ENCODE data around the gene CCDC192.
A peak's percentile ranks its signal among the peaks of the same experiment; 100 is the strongest.

The CCDC192 gene

DNA sequence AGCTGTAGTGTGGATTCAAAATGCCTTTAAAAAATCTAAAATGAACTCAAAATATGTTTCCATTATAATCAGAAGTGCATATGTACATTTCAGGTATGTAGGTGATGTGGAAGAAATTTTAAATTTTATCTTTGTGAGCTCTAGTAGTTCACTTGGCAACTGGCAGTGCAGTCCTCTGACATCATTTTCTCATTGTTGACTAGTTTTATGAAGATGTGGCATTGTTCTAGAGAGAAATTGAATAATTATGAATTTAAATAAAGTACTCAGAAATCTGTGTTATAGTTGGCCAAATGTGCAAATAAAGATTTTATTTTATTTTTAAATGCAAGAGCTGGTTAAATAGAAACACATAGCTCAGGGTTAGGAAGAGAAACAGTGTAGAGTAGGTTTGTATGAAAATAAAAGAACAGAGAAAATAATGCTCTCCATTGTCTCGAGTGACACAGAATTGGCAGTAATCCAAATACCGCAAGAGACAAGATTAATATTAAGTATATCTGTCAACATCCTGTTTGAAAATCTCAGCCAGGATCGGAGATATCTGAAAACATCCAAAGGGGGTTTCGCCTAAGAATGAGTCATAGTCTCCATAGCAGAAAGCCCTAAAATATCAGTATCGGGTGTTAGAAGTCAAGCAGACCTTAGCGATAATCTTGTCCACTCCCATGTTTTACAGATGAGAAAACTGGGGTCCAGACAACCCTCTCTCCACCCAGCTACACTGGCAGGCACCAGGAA lies 189.4 kb downstream of the CCDC192 start:
- no peak for DNase-seq

DNA sequence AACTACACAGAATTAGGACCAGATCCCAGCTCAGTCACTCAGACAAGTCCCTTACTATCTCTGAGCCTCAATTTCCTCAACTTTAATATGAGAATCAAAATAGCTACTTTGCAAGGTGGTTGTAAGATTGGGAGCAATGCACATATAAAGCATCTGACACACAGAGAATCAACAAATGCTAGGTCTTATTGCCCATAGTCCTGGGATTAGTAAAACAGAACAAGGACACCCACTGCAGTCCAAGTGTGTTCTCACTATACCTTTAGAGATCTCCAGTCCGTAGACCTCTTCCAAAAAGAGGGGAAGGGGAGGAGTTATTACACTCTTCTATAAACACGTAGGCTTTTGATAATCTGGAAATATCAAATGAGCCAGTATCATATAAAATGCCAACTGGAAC lies 190.0 kb downstream of the CCDC192 start:
- DNase-seq, result no peak

DNA sequence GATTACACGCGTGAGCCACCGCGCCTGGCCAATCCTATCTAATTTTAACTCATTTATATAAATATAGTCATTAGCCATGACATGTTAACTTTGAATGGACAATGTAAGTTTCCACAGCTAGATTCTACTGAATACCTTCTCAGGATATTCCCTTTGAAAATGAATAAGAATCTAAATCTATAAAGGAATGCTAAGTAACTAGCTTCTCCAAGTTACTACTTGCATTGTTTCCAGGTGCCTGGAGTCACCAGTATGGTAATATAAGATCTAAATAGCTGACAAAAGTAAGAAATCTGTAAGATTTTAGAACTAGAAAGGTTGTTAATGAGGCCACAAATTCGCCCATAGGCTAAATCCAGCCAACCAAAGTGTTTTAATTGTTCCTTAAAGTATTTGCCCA lies 191.3 kb downstream of the CCDC192 start:
- no peak for DNase-seq

DNA sequence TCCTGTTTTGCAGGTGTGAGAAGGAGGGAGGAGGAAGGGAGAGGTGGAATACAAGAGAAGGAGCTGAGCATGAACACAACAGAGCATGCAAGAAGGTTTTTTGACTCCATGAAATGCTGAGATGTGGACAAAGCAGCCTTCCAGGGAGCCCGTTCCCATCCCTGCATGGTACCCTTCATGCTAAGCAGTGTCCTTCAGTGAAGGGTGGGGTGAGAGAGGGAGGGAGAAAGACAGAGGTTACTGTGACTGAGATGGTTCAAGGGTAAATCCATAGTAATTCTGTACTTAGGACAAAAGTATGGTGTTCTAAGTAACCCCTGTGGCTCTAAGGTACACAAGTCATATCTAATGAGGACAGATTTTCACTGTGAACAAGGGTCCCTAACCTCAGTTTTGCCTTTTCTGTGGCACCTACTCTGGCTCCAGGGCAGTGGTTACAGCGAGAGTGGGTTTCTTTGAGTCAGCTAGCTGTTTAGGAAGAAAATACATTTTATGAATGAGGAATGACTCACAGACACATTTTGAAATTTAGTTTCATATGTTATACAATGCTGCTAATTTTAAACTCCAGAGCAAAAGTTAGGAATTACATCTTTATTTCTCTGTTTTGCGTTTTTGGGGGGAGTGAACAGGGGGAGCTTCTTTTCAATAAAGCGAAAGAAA lies 195.5 kb downstream of the CCDC192 start:
- DNase-seq, result peak; percentile 29 to 42

DNA sequence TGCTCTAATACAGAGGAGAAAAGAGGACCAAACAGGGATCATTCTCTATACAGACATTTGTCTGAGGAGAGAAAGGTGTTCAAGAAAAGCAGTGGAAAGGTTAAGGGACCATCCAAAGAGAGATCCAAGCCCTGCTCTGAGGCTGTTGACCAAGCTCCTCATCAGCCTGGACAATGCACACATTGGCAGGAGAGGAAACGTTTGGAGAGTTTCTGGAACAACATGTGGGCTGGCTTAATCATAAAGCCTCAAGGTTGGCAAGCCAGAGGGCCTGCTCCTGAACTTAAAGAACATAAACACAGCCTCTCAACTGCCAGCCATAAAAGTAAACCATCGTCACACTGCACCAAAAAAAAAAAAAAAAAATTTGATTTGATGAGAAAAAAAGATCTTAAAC lies 196.0 kb downstream of the CCDC192 start:
- DNase-seq, result no peak

DNA sequence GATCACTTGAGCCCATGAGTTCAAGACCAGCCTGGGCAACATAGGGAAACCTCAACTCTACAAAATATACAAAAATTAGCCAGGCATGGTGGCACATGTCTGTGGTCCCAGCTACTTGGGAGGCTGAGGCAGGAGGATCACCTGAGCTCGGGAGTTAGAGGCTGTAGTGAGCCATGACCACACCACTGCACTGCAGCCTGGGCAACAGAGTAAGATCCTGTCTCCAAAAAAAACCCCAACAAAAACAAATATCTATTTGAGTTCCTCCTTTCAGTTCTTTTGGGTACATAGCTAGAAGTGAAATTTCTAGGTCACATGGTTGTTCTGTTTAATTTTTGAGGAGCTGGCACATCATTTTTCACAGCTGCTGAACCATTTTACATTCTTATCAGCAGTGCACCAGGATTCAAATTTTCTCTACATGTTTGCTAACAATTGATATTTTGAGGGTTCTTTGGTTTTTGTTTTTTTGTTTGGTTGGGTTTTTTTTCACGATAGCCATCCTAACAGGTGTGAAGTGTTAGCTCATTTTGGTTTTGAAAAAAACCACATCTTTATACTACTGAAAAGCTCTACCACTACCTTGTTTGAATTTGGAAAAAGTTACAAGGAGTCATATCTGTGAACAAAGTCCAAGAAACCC lies 203.5 kb downstream of the CCDC192 start:
- no peak for DNase-seq

DNA sequence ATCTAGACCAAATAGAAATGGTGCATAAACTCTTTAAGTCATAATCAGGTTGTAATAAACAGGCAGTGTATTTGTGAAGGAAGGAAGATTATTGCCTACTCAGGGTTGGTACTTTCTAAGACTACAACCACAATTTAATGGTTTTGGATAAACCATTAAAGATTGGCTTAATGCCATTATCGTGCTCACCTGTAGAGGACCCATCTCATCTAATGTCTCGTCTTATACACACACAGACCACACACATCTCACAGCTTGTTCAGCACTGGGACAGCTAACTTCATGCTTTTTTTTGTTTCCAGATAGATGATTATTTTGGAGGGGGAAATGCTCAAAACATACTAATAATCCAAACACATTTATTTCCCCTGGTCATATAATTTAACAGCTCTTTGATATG lies 204.7 kb downstream of the CCDC192 start:
- DNase-seq, result no peak

DNA sequence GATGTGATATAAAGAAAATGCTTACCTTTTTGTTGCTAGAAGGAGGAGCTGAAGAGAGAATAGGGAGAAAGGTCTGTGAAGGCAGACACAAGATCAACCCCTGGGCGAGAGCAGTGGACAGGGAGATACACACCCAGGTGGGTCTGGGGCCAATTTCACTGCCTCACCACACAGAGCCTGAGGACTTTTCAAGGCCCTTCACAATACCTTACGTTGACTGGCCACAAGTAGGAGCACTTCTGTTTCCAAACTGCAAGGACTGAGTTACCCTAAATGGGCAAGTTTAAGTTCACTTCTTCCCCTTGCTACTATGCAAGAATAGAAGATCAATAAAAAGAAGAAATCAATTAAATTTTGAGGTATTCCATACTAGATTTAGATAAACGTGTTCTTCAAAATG lies 205.9 kb downstream of the CCDC192 start:
- DNase-seq, result no peak

DNA sequence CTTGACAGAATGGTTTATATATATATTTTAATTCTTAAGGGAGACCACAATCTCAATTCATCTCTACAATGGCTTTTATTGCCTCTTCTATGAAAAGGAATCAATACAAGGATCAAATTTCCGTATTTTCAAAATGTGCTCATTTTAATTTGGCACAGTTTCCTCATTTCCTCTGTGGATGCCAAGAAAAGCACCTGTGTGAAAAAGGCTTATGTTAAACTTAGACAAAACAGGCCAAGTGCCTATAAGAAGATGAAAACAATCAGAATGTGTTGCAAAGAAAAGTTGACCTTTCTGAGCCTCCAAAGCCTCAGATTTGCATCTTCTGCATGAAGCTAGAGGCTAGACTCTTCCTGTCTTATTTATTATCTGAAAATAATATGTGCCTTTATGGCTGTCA lies 206.6 kb downstream of the CCDC192 start:
- DNase-seq, result no peak

DNA sequence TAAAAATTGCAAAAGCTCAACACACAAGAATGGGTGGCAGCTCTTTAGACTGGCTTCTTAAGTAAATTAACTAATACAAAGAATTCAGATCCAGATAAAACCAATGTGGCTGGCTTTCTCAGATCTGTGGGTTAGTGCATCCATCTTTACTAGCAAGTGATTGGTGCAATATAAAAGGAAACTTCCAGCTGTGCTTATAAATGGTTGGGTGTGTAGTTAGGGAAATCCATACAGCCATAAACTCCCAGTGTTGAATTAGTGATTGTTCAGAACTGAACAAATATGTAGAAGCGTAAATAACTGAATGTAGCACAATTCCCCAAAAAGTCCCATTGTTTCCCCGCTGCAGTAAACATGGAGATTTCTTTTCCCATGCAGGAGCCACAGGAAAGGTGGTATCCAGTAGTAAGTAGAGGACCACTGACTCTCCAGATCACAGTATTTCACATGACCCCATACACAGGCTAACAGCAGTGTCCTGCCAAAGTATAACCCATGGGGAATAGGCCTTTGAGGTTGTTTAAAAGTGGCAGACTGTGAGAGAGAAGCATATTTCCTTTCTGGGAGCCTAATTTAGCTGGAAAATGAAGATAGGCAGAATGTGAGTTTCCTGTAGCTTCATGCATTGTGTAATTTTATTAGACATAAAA lies 207.2 kb downstream of the CCDC192 start:
- no peak for DNase-seq

DNA sequence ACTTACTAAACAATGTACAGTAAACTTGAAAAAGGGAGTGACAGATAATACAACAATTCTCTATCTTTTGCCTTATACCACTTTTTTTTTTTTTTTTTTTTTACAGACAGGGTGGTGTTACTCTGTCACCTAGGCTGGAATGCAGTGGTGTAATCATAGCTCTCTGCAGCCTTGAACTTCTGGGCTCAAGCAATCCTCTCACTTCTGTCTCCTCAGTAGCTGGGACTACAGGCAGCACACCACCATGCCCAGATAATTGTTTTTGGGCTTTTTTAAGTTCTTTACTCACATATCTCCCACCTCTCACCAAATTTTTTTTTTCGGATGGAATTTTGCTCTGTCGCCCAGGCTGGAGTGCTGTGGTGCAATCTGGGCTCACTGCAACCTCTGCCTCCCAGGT lies 208.4 kb downstream of the CCDC192 start:
- DNase-seq, result no peak

DNA sequence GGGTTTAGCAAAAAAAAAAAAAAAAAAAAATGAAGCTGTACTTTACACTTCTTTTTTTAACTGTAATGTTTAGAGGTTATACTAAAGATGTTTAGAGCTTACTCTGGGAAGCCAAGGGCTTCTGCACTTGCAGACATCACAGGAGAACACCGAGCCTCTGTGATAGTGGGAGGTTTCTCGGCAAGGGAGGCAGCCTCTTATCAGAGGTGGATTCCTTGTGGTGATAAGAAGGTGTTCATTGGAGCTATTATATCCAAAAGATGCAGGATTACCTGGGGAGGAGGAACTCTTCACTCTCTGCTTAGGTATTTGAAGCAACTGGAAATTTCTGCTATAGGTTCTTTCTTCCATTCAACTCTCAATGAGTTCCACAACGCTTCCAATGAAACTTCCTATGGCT lies 209.2 kb downstream of the CCDC192 start:
- no peak for DNase-seq

DNA sequence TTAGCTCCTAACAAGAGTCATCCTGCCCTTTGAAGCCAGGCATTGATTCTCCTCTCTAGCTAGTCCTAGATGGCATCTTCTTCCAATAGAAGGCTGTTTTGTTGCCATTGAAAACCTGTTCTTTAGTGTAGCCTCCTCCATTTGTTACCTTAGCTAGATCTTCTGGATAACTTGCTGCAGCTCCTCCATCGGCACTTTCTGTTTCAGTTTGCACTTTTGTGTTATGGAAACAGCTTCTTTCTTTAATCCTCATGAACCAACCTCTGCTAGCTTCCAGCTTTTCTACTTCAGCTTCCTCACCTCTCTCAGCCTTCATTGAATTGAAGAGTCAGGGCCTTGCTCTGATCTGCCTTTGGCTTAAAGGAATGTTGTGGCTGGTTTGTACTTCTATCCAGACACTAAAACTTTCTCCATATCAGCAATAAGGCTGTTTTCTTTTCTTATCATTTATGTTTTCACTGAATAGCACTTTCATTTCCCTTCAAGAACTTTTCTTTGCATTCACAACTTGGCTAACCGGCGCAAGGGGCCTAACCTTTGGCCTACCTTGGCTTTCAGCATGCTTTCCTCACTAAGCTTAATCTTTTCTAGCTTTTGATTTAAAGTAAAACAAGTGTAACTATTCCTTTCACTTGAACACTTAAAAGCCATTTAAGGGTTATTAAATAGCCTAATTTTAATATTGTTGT lies 213.8 kb downstream of the CCDC192 start:
- DNase-seq, result no peak

DNA sequence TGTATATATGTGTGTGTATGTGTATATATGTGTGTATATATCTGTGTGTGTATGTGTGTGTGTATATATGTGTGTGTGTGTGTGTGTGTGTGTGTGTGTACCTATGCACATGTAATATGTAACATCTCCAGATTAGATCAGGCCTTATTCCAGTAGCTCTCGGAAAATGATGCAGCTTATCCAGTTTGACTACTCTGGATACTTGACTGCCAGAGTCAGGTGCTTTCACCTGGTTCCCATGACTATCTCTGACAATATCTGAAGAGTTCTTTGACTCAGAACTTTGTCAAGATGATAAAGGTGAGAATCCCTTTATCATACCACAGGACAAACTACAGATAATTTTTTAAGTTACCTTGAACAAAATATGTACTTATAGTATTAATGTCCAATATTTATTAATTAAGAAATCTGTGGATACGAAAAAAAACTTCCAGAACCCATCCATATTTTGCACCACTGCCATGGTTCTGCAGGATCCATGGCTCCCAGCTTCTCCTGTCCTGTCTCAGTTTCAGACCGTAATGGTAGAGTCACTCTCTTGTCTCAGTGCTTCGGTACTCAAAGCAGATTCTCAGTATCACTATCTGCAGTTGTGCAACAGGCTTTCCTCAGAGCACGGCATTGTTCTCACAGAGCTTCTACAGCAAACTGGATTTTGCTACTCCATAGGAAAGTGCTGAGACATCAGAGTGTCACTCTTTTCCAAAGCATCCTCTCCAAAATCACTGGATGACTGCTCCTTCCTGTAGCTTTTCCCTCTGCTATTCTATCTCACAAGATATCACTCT lies 216.0 kb downstream of the CCDC192 start:
- no peak for DNase-seq

DNA sequence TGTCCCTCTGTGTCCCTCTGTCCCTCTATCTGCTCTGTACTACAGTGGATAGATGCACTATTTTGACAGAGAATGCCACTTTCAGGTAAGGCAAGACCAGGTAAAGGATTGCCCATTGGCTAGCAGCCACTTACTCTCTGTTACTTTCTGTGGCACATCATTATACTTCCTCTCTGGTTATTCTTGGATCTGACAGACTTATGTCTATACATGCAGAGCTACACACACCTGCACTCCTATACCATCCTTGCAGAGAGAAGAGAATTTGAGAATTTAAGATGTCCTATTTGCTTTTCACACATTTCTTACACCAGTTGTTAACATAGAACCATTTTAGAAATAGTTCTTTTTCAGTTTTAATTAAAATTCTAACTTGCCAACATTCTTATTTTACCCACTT lies 216.6 kb downstream of the CCDC192 start:
- no peak for DNase-seq

DNA sequence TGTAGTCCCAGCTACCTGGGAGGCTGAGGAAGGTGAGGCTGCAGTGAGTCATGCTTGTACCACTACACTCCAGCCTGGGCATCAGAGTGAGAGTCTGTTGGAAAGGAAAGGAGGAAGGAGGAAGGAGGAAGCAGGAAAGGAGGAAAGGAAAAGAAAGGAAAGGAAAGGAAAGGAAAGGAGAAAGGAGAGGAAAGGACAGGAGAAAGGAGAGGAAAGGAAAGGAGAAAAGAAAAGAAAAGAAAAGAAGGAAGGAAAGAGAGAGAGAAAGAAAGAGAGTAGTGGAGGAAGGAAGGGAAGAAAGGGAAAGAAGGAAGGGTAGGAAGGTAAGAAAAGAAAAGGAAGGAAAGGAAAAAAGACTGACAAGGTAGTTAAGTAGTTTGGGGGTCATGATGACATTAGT lies 217.7 kb downstream of the CCDC192 start:
- no peak for DNase-seq

DNA sequence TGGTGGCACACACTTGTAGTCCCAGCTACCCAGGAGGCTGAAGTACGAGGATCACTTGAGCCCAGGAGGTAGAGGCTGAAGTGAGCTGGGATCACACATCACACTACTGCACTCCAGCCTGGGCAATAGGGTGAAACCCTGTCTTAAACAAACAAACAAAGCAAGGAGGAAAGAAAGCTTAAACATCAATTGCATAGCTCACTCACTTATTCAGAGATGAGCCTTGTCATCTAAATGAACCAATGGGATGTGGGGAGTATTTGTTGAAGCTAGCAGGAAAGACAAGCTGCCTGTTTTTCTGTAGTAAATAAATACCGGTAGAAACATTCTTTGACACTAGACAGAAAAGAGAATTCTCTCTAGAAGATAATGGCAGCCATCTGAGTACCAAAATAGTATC lies 219.4 kb downstream of the CCDC192 start:
- no peak for DNase-seq

DNA sequence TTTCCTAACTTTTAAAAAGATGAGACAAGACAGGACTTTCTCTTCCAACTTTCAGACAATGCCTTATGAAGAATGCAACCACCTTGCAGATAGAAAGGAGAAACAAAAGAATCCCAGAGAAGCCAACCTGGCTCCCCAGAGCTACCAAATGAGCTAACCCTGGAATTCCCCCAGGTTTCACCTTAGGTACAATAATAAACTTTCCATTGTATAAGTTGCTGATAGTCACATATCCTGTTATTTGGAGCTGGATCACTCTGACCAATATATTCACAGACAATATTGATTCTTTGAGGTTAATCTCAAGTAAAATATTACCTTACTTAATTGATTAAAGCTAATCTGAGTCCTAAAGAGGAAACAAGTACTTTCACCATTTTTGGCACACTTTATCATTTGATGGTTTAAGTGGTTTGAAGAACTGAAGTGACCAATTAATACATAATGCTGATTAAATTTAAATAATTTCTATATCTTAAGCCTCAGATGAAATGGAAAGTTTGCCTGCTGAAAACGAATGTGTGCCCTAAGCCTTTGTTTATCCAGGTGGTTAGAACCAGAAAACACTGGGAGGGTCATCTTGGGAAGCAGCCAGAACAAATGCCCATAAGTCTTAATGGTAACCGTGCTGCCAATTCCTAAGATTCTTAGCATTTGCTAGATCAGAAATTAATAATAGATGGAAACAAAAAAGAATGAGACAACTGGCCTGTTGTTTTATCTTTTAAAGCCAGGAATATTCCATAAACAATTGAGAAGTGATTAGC lies 220.8 kb downstream of the CCDC192 start:
- DNase-seq, result no peak

DNA sequence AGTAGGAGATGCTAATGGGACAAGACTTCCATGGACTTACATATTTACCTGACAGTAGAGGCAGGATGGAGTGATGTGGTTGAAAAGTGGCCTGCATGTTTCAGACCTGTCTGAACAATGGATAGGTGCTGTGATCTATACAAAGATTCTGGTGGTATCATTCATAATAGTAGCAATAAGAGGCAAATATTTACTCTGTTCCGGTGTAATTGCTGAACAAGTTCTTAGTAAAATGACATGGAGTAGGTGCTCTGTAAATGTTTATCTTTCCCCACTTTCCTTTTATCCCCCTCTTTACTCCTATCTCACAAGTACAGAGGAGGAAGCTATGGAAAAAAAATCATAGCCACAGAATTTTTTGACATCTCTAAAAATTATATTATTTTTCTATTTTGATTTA lies 221.4 kb downstream of the CCDC192 start:
- no peak for DNase-seq

DNA sequence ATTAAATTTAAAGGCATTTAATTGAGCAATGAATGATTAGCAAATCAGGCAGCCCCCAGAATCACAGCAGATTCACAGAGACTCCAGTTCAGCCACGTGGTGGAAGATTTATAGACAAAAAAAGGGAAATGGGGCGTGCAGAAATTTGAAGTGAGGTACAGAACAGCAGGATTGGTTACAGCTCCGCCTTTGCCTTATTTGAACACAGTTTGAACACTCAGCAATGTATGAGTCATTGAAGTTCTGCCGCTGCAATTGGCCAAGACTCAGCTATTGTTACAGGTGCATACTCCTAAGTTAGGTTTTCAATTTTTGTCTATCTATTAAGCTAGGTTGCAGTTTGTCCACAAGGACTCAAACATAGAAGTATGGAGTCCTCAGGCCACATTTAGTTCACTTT lies 222.7 kb downstream of the CCDC192 start:
- DNase-seq, result no peak

DNA sequence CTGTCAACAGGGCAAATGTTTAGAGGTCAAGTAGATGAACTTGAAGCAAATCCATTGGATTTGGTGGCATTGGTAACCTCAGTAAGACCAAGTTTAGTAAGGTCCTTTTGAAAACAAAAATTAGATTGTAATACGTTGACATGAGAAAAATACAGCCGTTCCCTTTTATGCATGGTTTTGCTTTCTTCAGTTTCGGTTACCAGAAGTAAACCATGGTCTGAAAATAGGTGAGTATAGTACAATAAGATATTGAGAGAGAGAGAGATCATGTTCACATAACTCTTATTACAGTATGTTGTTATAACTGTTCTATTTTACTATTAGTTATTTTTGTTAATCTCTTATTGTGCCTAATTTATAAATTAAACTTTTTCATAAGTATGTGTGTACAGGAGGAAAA lies 223.8 kb downstream of the CCDC192 start:
- no peak for DNase-seq

DNA sequence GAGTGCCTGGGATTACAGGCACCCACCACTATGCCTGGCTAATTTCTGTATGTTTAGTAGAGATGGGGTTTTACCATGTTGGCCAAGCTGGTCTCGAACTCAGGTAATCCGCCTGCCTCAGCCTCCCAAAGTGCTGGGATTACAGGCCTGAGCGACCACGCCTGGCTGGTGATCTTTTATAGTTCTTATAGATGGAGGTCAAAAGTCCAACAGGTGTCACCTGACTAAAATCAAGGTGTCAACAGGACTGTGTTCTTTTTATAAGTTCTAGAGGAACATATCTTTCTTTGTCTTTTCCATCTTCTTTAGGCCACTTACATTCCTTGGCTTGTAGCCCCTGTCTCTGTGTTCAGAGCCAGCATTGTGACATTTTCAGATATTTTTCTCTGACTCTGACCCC lies 224.9 kb downstream of the CCDC192 start:
- no peak for DNase-seq

All from activated T-cell treated with anti-CD3 and anti-CD28 coated beads, Interleukin-2, amount 50 U/mL, for 48 hours (primary cell).